Mammary epithelial cell (primary cell): ENCODE data around the gene HSPA1A.
"Not testable (repeated sequence)": the region's sequence is repeated elsewhere in the genome, so short reads cannot be mapped to it uniquely, and the experiment has no call there.

Experiments
- EZH2 ChIP-seq: IDR thresholded peaks from 2 replicates; pipeline ENCODE4 v1.6.1; 2012; ENCODE audit warnings: low read length, inconsistent platforms, borderline replicate concordance
- TF ChIP-seq, protein P1 (sequence below), 2 donors: IDR thresholded peaks in 1 of 2; conservative IDR thresholded peaks in 1 of 2; 2 replicates each; pipeline ENCODE4 v1.5.1; 2011 to 2012; ENCODE audit warnings: inconsistent platforms in 2 of 2, low read length in 2 of 2, mild to moderate bottlenecking in 2 of 2, control low read depth in 1 of 2, low read depth in 1 of 2; ENCODE audit not compliant: insufficient read depth in 1 of 2; ENCODE audit errors: extremely low read depth in 1 of 2

DNA sequence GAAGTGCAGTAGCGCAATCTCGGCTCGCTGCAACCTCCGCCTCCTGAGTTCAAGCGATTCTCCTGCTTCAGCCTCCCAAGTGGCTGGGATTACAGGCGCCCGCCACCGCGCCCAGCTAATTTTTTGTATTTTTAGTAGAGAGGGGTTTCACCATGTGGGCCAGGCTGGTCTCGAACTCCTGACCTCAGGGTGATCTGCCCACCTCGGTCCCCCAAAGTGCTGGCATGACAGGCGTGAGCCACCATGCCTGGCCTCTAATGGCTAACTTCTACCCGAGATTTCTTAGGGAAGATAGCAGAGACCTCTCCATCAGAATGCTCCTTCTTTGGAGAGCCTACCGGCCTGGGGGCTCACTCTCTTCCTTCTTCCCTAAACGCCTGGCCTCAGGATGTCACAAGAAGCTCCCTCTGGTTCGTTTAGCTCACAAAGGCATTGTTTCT is 48.8 kb downstream of the HSPA1A start:
- TF ChIP-seq, protein P1, sequence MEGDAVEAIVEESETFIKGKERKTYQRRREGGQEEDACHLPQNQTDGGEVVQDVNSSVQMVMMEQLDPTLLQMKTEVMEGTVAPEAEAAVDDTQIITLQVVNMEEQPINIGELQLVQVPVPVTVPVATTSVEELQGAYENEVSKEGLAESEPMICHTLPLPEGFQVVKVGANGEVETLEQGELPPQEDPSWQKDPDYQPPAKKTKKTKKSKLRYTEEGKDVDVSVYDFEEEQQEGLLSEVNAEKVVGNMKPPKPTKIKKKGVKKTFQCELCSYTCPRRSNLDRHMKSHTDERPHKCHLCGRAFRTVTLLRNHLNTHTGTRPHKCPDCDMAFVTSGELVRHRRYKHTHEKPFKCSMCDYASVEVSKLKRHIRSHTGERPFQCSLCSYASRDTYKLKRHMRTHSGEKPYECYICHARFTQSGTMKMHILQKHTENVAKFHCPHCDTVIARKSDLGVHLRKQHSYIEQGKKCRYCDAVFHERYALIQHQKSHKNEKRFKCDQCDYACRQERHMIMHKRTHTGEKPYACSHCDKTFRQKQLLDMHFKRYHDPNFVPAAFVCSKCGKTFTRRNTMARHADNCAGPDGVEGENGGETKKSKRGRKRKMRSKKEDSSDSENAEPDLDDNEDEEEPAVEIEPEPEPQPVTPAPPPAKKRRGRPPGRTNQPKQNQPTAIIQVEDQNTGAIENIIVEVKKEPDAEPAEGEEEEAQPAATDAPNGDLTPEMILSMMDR (conservative IDR thresholded peaks at IDR 0.05 in 1 of 2, IDR thresholded peaks at IDR 0.05 in 1 of 2; ENCODE audit: extremely low read depth in 1 of 2, insufficient read depth in 1 of 2, low read depth in 1 of 2, low read length in 2 of 2): not testable (repeated sequence)
- TF ChIP-seq EZH2: not testable (repeated sequence)
